PC-9 (cell line): ENCODE measurements around the gene HEG1. TPM values are rescaled to one million over a fixed set of nuclear protein-coding genes. Genes with fewer than 3 reads are reported as not detected.
A peak's percentile ranks its signal among the peaks of the same experiment; 100 is the strongest.

Experiments
- BruUV-seq: library from RNA; stranded (reverse); fragments of 400-500 nt; replicated peaks from 2 replicates; lab custom pipeline; 2021; lab: Mats Ljungman, UMichigan
- CTCF ChIA-PET: fragments of 300-600 bp; sonication (Branson Sonifier 250); formaldehyde crosslinking; loops from one replicate; lab custom pipeline; 2022; ENCODE audit warnings: antibody characterized with exemption; lab: Charles Lee
- POLR2A ChIA-PET: fragments of 300-600 bp; sonication (Branson Sonifier 250); formaldehyde crosslinking; loops from one replicate; lab custom pipeline; 2022; ENCODE audit warnings: antibody characterized with exemption; ENCODE audit not compliant: unreplicated experiment; lab: Charles Lee
- DNase-seq, 2 experiments: peaks; one replicate each; pipeline versions ENCODE4 v3.0.0 to v3.0.0-alpha.2; 2015 to 2022; ENCODE audit warnings: mixed read lengths in 1 of 2
- H2AFZ ChIP-seq: fragments of 200-600 bp; sonication (generic); 2 replicates; pipeline ENCODE4 v1.8.1; 2017; ENCODE audit warnings: antibody characterized with exemption
- H3F3A ChIP-seq: fragments of 200-600 bp; sonication (generic); 2 replicates; pipeline ENCODE4 v1.8.1; 2017; ENCODE audit warnings: antibody characterized with exemption, mild to moderate bottlenecking, low read depth; ENCODE audit not compliant: insufficient read depth
- H3K27ac ChIP-seq: fragments of 200-600 bp; sonication (generic); 2 replicates; pipeline ENCODE4 v1.6.1; 2016; ENCODE audit warnings: mixed run types
- H3K27me3 ChIP-seq: fragments of 200-600 bp; sonication (generic); 2 replicates; pipeline ENCODE4 v1.6.1; 2016; ENCODE audit warnings: low read depth, mixed run types; ENCODE audit not compliant: insufficient read depth
- H3K36me3 ChIP-seq: fragments of 200-600 bp; sonication (generic); 2 replicates; pipeline ENCODE4 v1.6.1; 2016; ENCODE audit warnings: low read depth, mixed run types
- H3K4me1 ChIP-seq: fragments of 200-600 bp; sonication (generic); replicated peaks from 2 replicates; pipeline ENCODE4 v1.6.1; 2016; ENCODE audit warnings: mixed run types; ENCODE audit not compliant: insufficient read depth
- H3K4me2 ChIP-seq: fragments of 200-600 bp; sonication (generic); 2 replicates; pipeline ENCODE4 v1.6.1; 2017; ENCODE audit warnings: mixed run types
- H3K4me3 ChIP-seq: fragments of 200-600 bp; sonication (generic); 2 replicates; pipeline ENCODE4 v1.6.1; 2016; ENCODE audit warnings: mixed run types
- H3K79me2 ChIP-seq: fragments of 200-600 bp; sonication (generic); 2 replicates; pipeline ENCODE4 v1.6.1; 2017; ENCODE audit warnings: low read depth, mixed run types
- H3K9me2 ChIP-seq: fragments of 200-600 bp; sonication (generic); 2 replicates; pipeline ENCODE4 v1.8.1; 2017; ENCODE audit warnings: mild to moderate bottlenecking; ENCODE audit not compliant: insufficient read depth
- H3K9me3 ChIP-seq: fragments of 200-600 bp; sonication (generic); 2 replicates; pipeline ENCODE4 v1.8.1; 2016; ENCODE audit warnings: low read depth; ENCODE audit not compliant: insufficient read depth
- H4K20me1 ChIP-seq: fragments of 200-600 bp; sonication (generic); 2 replicates; pipeline ENCODE4 v1.8.1; 2017; ENCODE audit not compliant: insufficient read depth
- CTCF ChIP-seq: fragments of 200-600 bp; sonication (generic); conservative IDR thresholded peaks from 2 replicates; pipeline ENCODE4 v1.6.1; 2017; ENCODE audit warnings: mixed run types, antibody characterized with exemption, mild to moderate bottlenecking, moderate library complexity
- EZH2 ChIP-seq: fragments of 200-600 bp; sonication (generic); IDR thresholded peaks from 2 replicates; pipeline ENCODE4 v1.8.0; 2017; ENCODE audit warnings: antibody characterized with exemption, low read depth
- intact Hi-C: fragments of 100-400 bp; cut with micrococcal nuclease; formaldehyde crosslinking; loops from one replicate; pipeline ENCODE4 v1.10.0; 2022; ENCODE audit not compliant: unreplicated experiment
- total RNA-seq: library from RNA; stranded (reverse); gene quantifications from 2 replicates; pipeline ENCODE4 v1.2.3, GENCODE V29; 2021

HEG1 gene
- total RNA-seq, 1 experiment from 2014 or later, result 33.5 TPM

GRCh38 chr3:124997303-124998246, 58.2 kb downstream of the HEG1 start:
- ChIA-PET POLR2A (no interaction called here), CTCF (no interaction called here)
- BruUV-seq, result no TSS peak
- Histone ChIP-seq H3K4me3 (no peak overlapping the region), H3K27me3 (no peaks in the 10 kb centered on the region), H3K79me2 (no peaks in the 10 kb centered on the region), H4K20me1 (no peaks in the 10 kb centered on the region), H3K4me1 (no peaks in the 10 kb centered on the region), H3K4me2 (no peak overlapping the region), H3K9me3 (no peaks in the 10 kb centered on the region), H3K27ac (no peak overlapping the region), H3K36me3 (no peaks in the 10 kb centered on the region), H3K9me2 (no peaks in the 10 kb centered on the region), H3F3A (no peaks in the 10 kb centered on the region), H2AFZ (no peak overlapping the region)
- TF ChIP-seq CTCF (no peak), EZH2 (no peak)
- intact Hi-C loops, result loop anchor here (5.0 kb wide), 2 partner anchors 65 to 130 kb away; no protein-coding TSS in a partner anchor
- DNase-seq, result no peak

- Histone ChIP-seq H3F3A (no peaks in the 10 kb centered on the region), H3K4me1 (no peaks in the 10 kb centered on the region), H3K4me3 (no peak overlapping the region), H3K9me3 (no peaks in the 10 kb centered on the region), H2AFZ (no peak overlapping the region), H3K79me2 (no peaks in the 10 kb centered on the region), H3K27me3 (no peaks in the 10 kb centered on the region), H3K27ac (no peak overlapping the region), H3K9me2 (no peaks in the 10 kb centered on the region), H4K20me1 (no peaks in the 10 kb centered on the region), H3K36me3 (no peaks in the 10 kb centered on the region), H3K4me2 (no peak overlapping the region)
- TF ChIP-seq EZH2 (no peak), CTCF (peak; percentile 80)
- BruUV-seq, result no TSS peak
- POLR2A ChIA-PET, result interaction anchor here (0.6 kb wide), 2 partner anchors 443 to 1352 kb away, joined by 4 to 7 read pairs; no protein-coding TSS in a partner anchor
- CTCF ChIA-PET, result interaction anchor here (0.6 to 1.0 kb wide), 8 partner anchors 84 to 588 kb away, joined by 3 to 6 read pairs (median 3); no protein-coding TSS in a partner anchor
- intact Hi-C loops, result loop anchor here (1.0 to 5.0 kb wide), 7 partner anchors 67 to 590 kb away; partner anchors contain the start of gene ZNF148
- peak; percentile 52 to 54 for DNase-seq
These were observed 60.3 kb downstream of the HEG1 start for GRCh38 chr3:124995460-124995994.

GRCh38 chr3:124993466-124993865, 62.3 kb downstream of the HEG1 start:
- H3K9me2 ChIP-seq, result no peaks in the 10 kb centered on the region
- ChIA-PET POLR2A (no interaction called here), CTCF (no interaction called here)
- H3K27me3 ChIP-seq, result no peaks in the 10 kb centered on the region
- no peak overlapping the region for H3K4me3 ChIP-seq
- H3K9me3 ChIP-seq, result no peaks in the 10 kb centered on the region
- H4K20me1 ChIP-seq, result no peaks in the 10 kb centered on the region
- H3K27ac ChIP-seq, result no peak overlapping the region
- no peaks in the 10 kb centered on the region for H3K4me1 ChIP-seq
- intact Hi-C loops, result no loop called here
- H3K4me2 ChIP-seq, result no peak overlapping the region
- no peak overlapping the region for H2AFZ ChIP-seq
- DNase-seq, result no peak
- no peaks in the 10 kb centered on the region for H3K79me2 ChIP-seq
- TF ChIP-seq CTCF, result no peak
- TF ChIP-seq EZH2, result no peak
- no TSS peak for BruUV-seq
- H3F3A ChIP-seq, result no peaks in the 10 kb centered on the region
- no peaks in the 10 kb centered on the region for H3K36me3 ChIP-seq
